ENCODE results near the gene PRPF19.

DNA sequence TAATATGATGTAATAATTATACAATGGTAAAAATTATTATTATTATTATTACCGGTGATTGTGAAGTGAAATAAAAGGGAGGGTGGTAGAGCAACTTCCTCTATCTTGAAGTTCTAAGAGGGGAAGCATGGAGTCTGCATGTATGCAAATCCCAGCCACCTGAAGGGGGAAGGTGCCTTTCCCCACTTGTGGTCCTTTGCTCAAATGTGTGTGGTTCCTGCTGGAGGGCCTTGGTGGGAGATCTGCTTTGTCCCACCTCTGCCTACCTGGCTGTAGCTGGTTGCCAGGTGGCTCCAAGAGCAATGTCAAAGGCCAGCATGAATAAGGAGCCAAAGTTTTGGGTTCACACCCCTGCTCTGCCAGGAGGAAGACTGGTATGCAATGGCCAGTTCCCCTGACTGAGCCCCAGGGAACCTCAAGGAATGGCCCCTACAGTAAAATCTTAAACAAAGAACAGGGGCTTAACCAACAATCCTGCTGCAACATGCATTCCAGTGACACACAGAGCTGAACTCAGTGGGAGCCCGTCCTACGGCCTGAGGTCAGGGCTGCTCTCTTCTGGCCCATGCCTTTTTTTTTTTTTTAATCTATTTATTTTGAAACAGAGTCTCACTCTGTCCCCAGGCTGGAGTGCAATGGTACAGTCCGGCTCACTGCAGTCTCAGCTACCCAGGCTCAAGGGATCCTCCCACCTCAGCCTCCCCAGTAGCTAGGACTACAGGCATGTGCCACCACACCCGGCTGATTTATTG, 26.4 kb upstream of the PRPF19 start:
- TF ChIP-seq RBM39 (IDR thresholded peaks at IDR 0.05; ENCODE audit: low read depth, low read length, poor library complexity, severe bottlenecking) (no peak), POLR2A (IDR thresholded peaks at IDR 0.05; ENCODE audit: insufficient read depth in 1 of 2, low read depth in 2 of 2, low read length in 2 of 2) (no peak), ATF1 (CRISPR knock-in tag; IDR thresholded peaks at IDR 0.05) (no peak), RAD21 (CRISPR knock-in tag; IDR thresholded peaks at IDR 0.05) (no peak), KAT8 (CRISPR knock-in tag; IDR thresholded peaks at IDR 0.05) (no peak), SETDB1 (CRISPR knock-in tag; IDR thresholded peaks at IDR 0.05; ENCODE audit: borderline replicate concordance) (no peak), IKZF1 (IDR thresholded peaks at IDR 0.05) (no peak)
- TF ChIP-seq, protein P1, sequence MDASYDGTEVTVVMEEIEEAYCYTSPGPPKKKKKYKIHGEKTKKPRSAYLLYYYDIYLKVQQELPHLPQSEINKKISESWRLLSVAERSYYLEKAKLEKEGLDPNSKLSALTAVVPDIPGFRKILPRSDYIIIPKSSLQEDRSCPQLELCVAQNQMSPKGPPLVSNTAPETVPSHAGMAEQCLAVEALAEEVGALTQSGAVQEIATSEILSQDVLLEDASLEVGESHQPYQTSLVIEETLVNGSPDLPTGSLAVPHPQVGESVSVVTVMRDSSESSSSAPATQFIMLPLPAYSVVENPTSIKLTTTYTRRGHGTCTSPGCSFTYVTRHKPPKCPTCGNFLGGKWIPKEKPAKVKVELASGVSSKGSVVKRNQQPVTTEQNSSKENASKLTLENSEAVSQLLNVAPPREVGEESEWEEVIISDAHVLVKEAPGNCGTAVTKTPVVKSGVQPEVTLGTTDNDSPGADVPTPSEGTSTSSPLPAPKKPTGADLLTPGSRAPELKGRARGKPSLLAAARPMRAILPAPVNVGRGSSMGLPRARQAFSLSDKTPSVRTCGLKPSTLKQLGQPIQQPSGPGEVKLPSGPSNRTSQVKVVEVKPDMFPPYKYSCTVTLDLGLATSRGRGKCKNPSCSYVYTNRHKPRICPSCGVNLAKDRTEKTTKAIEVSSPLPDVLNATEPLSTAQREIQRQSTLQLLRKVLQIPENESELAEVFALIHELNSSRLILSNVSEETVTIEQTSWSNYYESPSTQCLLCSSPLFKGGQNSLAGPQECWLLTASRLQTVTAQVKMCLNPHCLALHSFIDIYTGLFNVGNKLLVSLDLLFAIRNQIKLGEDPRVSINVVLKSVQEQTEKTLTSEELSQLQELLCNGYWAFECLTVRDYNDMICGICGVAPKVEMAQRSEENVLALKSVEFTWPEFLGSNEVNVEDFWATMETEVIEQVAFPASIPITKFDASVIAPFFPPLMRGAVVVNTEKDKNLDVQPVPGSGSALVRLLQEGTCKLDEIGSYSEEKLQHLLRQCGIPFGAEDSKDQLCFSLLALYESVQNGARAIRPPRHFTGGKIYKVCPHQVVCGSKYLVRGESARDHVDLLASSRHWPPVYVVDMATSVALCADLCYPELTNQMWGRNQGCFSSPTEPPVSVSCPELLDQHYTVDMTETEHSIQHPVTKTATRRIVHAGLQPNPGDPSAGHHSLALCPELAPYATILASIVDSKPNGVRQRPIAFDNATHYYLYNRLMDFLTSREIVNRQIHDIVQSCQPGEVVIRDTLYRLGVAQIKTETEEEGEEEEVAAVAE (CRISPR knock-in tag; IDR thresholded peaks at IDR 0.05; ENCODE audit: borderline replicate concordance) = no peak
- TF ChIP-seq, protein P2, sequence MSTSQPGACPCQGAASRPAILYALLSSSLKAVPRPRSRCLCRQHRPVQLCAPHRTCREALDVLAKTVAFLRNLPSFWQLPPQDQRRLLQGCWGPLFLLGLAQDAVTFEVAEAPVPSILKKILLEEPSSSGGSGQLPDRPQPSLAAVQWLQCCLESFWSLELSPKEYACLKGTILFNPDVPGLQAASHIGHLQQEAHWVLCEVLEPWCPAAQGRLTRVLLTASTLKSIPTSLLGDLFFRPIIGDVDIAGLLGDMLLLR (CRISPR knock-in tag; IDR thresholded peaks at IDR 0.05) = no peak

Data from HepG2 (cell line).